OCI-LY7 (cell line): ENCODE data around the gene APOC1. TPM values are rescaled to one million over a fixed set of nuclear protein-coding genes. Genes with fewer than 3 reads are reported as not detected.

Source experiments
- BruUV-seq: library from RNA; stranded (reverse); fragments of 400-500 nt; replicated peaks from 2 replicates; lab custom pipeline; 2021; lab: Mats Ljungman, UMichigan
- CTCF ChIA-PET: fragments of 300-600 bp; sonication (Branson Sonifier 250); formaldehyde crosslinking; loops from one replicate; lab custom pipeline; 2022; ENCODE audit warnings: antibody characterized with exemption; ENCODE audit not compliant: unreplicated experiment; lab: Charles Lee
- POLR2A ChIA-PET: fragments of 300-600 bp; sonication (Branson Sonifier 250); formaldehyde crosslinking; loops from one replicate; lab custom pipeline; 2022; ENCODE audit warnings: antibody characterized with exemption; lab: Charles Lee
- DNase-seq: peaks from one replicate; pipeline ENCODE4 v3.0.0-alpha.2; 2015; ENCODE audit warnings: low spot score
- H2AFZ ChIP-seq: fragments of 200-600 bp; sonication (generic), shearing (Covaris generic); 2 replicates; pipeline ENCODE4 v1.6.1; 2014; ENCODE audit warnings: mild to moderate bottlenecking, antibody characterized with exemption, low read length, moderate library complexity
- H3K27ac ChIP-seq: fragments of 200-600 bp; sonication (generic); 2 replicates; pipeline ENCODE4 v1.5.1; 2014; ENCODE audit warnings: mixed run types, low read depth, mild to moderate bottlenecking, moderate library complexity, low read length, inconsistent platforms; ENCODE audit not compliant: poor library complexity, severe bottlenecking
- H3K36me3 ChIP-seq: fragments of 200-600 bp; sonication (generic); 2 replicates; pipeline ENCODE4 v1.6.1; 2014; ENCODE audit warnings: mild to moderate bottlenecking, antibody characterized with exemption, low read length, moderate library complexity, mixed read lengths; ENCODE audit not compliant: insufficient read depth
- H3K4me1 ChIP-seq: fragments of 200-600 bp; sonication (generic); 2 replicates; pipeline ENCODE4 v1.5.1; 2014; ENCODE audit warnings: mild to moderate bottlenecking, low read length; ENCODE audit not compliant: insufficient read depth, poor library complexity, severe bottlenecking
- H3K4me2 ChIP-seq: fragments of 200-600 bp; sonication (generic); 2 replicates; pipeline ENCODE4 v1.6.1; 2014; ENCODE audit warnings: mild to moderate bottlenecking, low read length
- H3K4me3 ChIP-seq: fragments of 200-600 bp; sonication (generic); 2 replicates; pipeline ENCODE4 v1.5.1; 2014; ENCODE audit warnings: mild to moderate bottlenecking, low read depth, low read length; ENCODE audit not compliant: poor library complexity, severe bottlenecking
- H3K79me2 ChIP-seq: fragments of 200-600 bp; sonication (generic); 2 replicates; pipeline ENCODE4 v1.6.1; 2016; ENCODE audit warnings: low read depth, mild to moderate bottlenecking, low read length, moderate library complexity, mixed read lengths; ENCODE audit not compliant: insufficient read depth
- H3K9me2 ChIP-seq: fragments of 200-600 bp; sonication (generic); 2 replicates; pipeline ENCODE4 v1.6.1; 2016; ENCODE audit warnings: mild to moderate bottlenecking, low read length, mixed read lengths; ENCODE audit not compliant: insufficient read depth
- H3K9me3 ChIP-seq: fragments of 200-600 bp; sonication (generic); 2 replicates; pipeline ENCODE4 v1.6.1; 2014; ENCODE audit warnings: mild to moderate bottlenecking, mixed run types, low read length, mixed read lengths
- H4K20me1 ChIP-seq: fragments of 200-600 bp; sonication (generic); 2 replicates; pipeline ENCODE4 v1.6.1; 2014; ENCODE audit warnings: mild to moderate bottlenecking, antibody characterized with exemption, low read length, moderate library complexity, mixed read lengths; ENCODE audit not compliant: insufficient read depth
- EZH2phosphoT487 ChIP-seq: fragments of 200-600 bp; sonication (generic); IDR thresholded peaks from 2 replicates; pipeline ENCODE4 v1.6.1; 2018; ENCODE audit warnings: low read depth, borderline replicate concordance, mild to moderate bottlenecking, mixed run types, antibody characterized with exemption, low read length, moderate library complexity, mixed read lengths
- intact Hi-C: fragments of 100-400 bp; cut with micrococcal nuclease; formaldehyde crosslinking; loops from one replicate; pipeline ENCODE4 v1.10.0; 2022; ENCODE audit not compliant: unreplicated experiment
- total RNA-seq, 2 experiments: library from RNA; depleted of rRNA in 1 of 2; stranded (reverse); fragments of >200 nt in 1 of 2; shearing (Covaris generic) in 1 of 2; gene quantifications; 2 replicates each; pipeline ENCODE4 v1.2.3, GENCODE V29; 2014 to 2022
- TF ChIP-seq, protein P1 (sequence below): fragments of 200-600 bp; sonication (generic); conservative IDR thresholded peaks from 2 replicates; pipeline ENCODE4 v1.5.1; 2014; ENCODE audit warnings: mild to moderate bottlenecking, antibody characterized with exemption, low read length, moderate library complexity, mixed read lengths

The APOC1 gene
- total RNA-seq, 2 experiments from 2014 or later = 1.9 TPM; not detected in 1

DNA sequence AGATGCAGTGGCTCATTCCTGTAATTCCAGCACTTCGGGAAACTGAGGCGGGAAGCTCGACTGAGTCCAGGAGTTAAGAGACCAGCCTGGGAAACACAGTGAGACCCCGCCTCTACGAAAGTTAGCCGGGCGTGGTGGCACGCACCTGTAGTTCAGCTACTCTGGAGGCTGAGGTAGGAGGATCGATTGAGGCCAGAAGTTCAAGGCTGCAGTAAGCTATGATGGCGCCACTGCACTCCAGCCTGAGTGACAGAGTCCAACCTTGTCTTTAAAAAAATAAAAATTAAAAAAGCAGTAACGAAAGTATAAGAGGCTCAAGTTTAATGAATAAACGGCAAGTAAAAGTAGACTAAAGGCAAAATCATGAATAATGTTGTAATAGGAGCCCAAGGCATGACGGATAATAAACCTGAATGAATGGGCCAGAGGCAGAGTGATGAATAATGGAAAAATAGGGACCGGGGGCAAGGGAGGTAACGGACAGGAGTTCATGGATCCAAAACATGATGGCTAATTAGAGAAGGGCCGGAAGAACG is 24.5 kb upstream of the APOC1 start:
- Histone ChIP-seq H2AFZ (peak overlapping the region; percentile 82), H3K4me2 (peak overlapping the region; percentile 74), H3K9me3 (no peaks in the 10 kb centered on the region), H3K9me2 (no peaks in the 10 kb centered on the region), H4K20me1 (peaks cover 11% of the 10 kb centered on the region), H3K36me3 (peaks cover 33% of the 10 kb centered on the region), H3K79me2 (peaks cover 29% of the 10 kb centered on the region), H3K4me1 (peaks cover 18% of the 10 kb centered on the region), H3K4me3 (peak overlapping the region; percentile 66), H3K27ac (peak overlapping the region; percentile 90)
- intact Hi-C loops = loop anchor here (5.0 kb wide), 1 partner anchor 67 kb away; the partner anchor contains the start of gene CLPTM1
- no peak for DNase-seq
- no peak for TF ChIP-seq EZH2phosphoT487
- TF ChIP-seq, protein P1, sequence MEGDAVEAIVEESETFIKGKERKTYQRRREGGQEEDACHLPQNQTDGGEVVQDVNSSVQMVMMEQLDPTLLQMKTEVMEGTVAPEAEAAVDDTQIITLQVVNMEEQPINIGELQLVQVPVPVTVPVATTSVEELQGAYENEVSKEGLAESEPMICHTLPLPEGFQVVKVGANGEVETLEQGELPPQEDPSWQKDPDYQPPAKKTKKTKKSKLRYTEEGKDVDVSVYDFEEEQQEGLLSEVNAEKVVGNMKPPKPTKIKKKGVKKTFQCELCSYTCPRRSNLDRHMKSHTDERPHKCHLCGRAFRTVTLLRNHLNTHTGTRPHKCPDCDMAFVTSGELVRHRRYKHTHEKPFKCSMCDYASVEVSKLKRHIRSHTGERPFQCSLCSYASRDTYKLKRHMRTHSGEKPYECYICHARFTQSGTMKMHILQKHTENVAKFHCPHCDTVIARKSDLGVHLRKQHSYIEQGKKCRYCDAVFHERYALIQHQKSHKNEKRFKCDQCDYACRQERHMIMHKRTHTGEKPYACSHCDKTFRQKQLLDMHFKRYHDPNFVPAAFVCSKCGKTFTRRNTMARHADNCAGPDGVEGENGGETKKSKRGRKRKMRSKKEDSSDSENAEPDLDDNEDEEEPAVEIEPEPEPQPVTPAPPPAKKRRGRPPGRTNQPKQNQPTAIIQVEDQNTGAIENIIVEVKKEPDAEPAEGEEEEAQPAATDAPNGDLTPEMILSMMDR = peak; percentile 35; the same call in 1 of the 2 replicates
- ChIA-PET CTCF (interaction anchor here (0.6 kb wide), 2 partner anchors 189 to 245 kb away, joined by 5 read pairs; no protein-coding TSS in a partner anchor), POLR2A (interaction anchor here (0.6 kb wide), 1 partner anchor 289 kb away, joined by 3 read pairs; the partner anchor contains the start of gene BLOC1S3)
- TSS peak; percentile 99 for BruUV-seq

DNA sequence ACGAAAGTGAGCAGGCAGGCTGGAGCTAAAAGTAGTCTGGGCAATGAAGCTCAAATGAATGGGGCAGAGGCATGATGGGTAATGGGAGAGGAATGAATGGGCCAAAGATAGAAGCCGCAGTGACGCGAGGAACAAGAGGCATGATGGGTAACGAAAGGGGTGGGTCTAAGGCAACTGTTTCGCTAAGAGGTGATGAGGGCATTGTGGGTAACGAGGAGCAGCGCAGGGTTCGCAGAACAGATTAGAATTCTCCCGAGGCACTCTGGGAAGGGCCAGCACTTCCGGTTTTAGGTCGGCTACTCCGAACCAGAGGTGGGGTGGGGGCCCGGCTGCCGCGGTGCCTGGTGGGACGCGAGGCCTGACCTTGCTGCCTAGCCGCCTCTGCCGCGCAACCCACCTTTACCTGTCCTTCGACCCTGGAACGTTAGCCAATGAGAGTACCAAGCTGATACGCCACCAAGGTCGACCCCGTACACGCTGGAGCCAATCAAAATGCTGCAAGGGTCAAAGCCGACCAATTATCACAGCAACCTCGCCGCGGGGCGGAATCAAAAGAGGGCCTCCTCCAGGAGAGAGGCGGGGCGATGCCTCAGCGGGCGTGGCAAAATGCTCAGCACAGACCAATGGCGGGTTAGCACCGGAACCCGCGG is 23.9 kb upstream of the APOC1 start:
- POLR2A ChIA-PET = interaction anchor here (0.6 kb wide), 1 partner anchor 289 kb away, joined by 3 read pairs; the partner anchor contains the start of gene BLOC1S3
- DNase-seq = peak; percentile 100
- peak overlapping the region; percentile 90 for H3K27ac ChIP-seq
- TF ChIP-seq, protein P1 = no peak
- TF ChIP-seq EZH2phosphoT487 = no peak
- peaks cover 39% of the 10 kb centered on the region for H3K36me3 ChIP-seq
- intact Hi-C loops = loop anchor here (5.0 kb wide), 1 partner anchor 67 kb away; the partner anchor contains the start of gene CLPTM1
- peak overlapping the region; percentile 74 for H3K4me2 ChIP-seq
- no peaks in the 10 kb centered on the region for H3K9me2 ChIP-seq
- no peaks in the 10 kb centered on the region for H3K9me3 ChIP-seq
- CTCF ChIA-PET = interaction anchor here (0.5 to 0.6 kb wide), 3 partner anchors 157 to 245 kb away, joined by 4 to 5 read pairs (median 5); no protein-coding TSS in a partner anchor
- peaks cover 29% of the 10 kb centered on the region for H3K79me2 ChIP-seq
- H3K4me1 ChIP-seq = peaks cover 18% of the 10 kb centered on the region
- peak overlapping the region; percentile 66 for H3K4me3 ChIP-seq
- BruUV-seq = no TSS peak
- H2AFZ ChIP-seq = peak overlapping the region; percentile 82
- peaks cover 11% of the 10 kb centered on the region for H4K20me1 ChIP-seq
